AG04449 (cell line): ENCODE results near the gene SRGAP3.
"Not testable (repeated sequence)": the region's sequence is repeated elsewhere in the genome, so short reads cannot be mapped to it uniquely, and the experiment has no call there.

Experiments
- CTCF ChIA-PET: fragments of 350-600 bp; formaldehyde crosslinking; extraction: SDS; loops from one replicate; lab custom pipeline; 2021; ENCODE audit warnings: antibody characterized with exemption; lab: Yijun Ruan, JAX
- POLR2A ChIA-PET: fragments of 400-600, 350-600 bp; formaldehyde crosslinking; extraction: SDS; loops from one replicate; lab custom pipeline; 2020; ENCODE audit warnings: antibody characterized with exemption, inconsistent platforms; lab: Yijun Ruan, JAX
- DNase-seq: peaks from one replicate; pipeline ENCODE4 v3.0.0-alpha.2; 2010; ENCODE audit warnings: low read depth, low spot score
- H3K4me3 ChIP-seq: 2 replicates; pipeline ENCODE4 v1.5.1; 2011; ENCODE audit warnings: low read depth, mild to moderate bottlenecking, control low read depth, low read length
- CTCF ChIP-seq: IDR thresholded peaks from one replicate; pipeline ENCODE4 v1.5.1; 2011; ENCODE audit warnings: mild to moderate bottlenecking, moderate library complexity, low read length, control low read depth, inconsistent platforms; ENCODE audit not compliant: insufficient read depth; ENCODE audit errors: missing control alignments

SRGAP3 gene

GRCh38 chr3:9292516-9292915 is 43.1 kb upstream of the SRGAP3 start:
- CTCF ChIA-PET, result interaction anchor here (1.3 kb wide), 1 partner anchor 10 kb away, joined by 6 read pairs; no protein-coding TSS in a partner anchor
- H3K4me3 ChIP-seq, result no peak overlapping the region
- POLR2A ChIA-PET, result no interaction called here
- DNase-seq, result no peak
- no peak for TF ChIP-seq CTCF

GRCh38 chr3:9291821-9292410 is 42.5 kb upstream of the SRGAP3 start:
- no peak for TF ChIP-seq CTCF
- POLR2A ChIA-PET, result no interaction called here
- CTCF ChIA-PET, result interaction anchor here (1.3 kb wide), 1 partner anchor 11 kb away, joined by 6 read pairs; no protein-coding TSS in a partner anchor
- no peak overlapping the region for H3K4me3 ChIP-seq
- DNase-seq, result no peak

- DNase-seq, result no peak
- TF ChIP-seq CTCF, result no peak
- ChIA-PET POLR2A (no interaction called here), CTCF (interaction anchor here (1.0 to 2.2 kb wide), 3 partner anchors 9 to 12 kb away, joined by 3 to 18 read pairs (median 4); no protein-coding TSS in a partner anchor)
- H3K4me3 ChIP-seq, result no peak overlapping the region
Observed at GRCh38 chr3:9290566-9290965, 41.1 kb upstream of the SRGAP3 start.

GRCh38 chr3:9281533-9281932 is 32.1 kb upstream of the SRGAP3 start:
- CTCF ChIA-PET, result not testable (repeated sequence)

GRCh38 chr3:9280451-9281219 is 31.2 kb upstream of the SRGAP3 start:
- CTCF ChIA-PET, result interaction anchor here (0.9 to 1.8 kb wide), 3 partner anchors 22 to 51 kb away, joined by 3 to 10 read pairs (median 7); partner anchors contain the start of gene SRGAP3

More at GRCh38 chr3:9281533-9281932, 32.1 kb upstream of the SRGAP3 start:
- POLR2A ChIA-PET, DNase-seq, H3K4me3 ChIP-seq: not testable (repeated sequence)

GRCh38 chr3:9279966-9280365 is 30.5 kb upstream of the SRGAP3 start:
- no peak for TF ChIP-seq CTCF
- H3K4me3 ChIP-seq, result no peak overlapping the region
- DNase-seq, result no peak
- ChIA-PET POLR2A (no interaction called here), CTCF (interaction anchor here (0.9 to 1.8 kb wide), 4 partner anchors 10 to 51 kb away, joined by 3 to 10 read pairs (median 5); partner anchors contain the start of gene SRGAP3)

More at GRCh38 chr3:9280451-9281219, 31.2 kb upstream of the SRGAP3 start:
- no peak overlapping the region for H3K4me3 ChIP-seq
- no peak for DNase-seq
- TF ChIP-seq CTCF, result no peak
- POLR2A ChIA-PET, result no interaction called here
